Measurements from ENCODE around the gene GIMAP6. TPM values are rescaled to one million over a fixed set of nuclear protein-coding genes. Genes with fewer than 3 reads are reported as not detected.

The GIMAP6 gene
- total and polyA plus RNA-seq, 2 experiments from 2014 or later: not detected

DNA sequence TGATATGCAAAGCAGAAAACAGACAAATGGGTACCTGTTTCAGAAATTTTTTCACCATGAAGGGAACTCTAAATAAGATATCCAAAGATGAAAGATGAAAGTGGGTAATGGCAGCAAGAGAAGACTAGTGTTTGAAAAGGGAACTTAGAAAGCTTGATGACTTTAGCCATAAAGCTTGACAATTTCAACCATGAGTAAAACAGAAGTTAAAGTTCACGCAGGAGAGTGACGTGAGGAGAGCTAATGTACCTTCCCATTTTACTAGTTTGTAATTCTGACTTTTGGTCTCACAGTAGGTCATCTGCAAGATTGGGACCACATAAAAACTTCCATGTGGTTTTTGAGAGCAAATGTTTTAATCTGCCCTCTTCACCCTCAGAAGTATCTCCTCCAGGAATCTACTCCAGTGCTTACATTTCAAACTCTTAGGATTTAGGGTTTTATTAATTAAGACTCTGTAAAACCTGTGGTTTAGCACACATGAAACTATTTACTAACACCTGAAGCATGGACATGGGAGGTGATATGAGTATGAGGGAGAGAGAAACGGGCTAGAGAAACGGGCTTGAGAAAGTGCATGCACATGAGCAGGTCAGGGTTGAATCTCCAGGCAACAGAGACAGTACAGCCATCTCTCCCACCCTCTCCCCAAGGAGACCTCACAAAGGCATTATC, 28.9 kb upstream of the GIMAP6 start:
- Histone ChIP-seq H3K9me3 (ENCODE audit: low read depth) (no peaks in the 10 kb centered on the region), H3K79me2 (ENCODE audit: insufficient read depth) (no peaks in the 10 kb centered on the region), H3K36me3 (ENCODE audit: low read depth) (no peaks in the 10 kb centered on the region), H3K9me2 (ENCODE audit: insufficient read depth) (no peaks in the 10 kb centered on the region), H3K27me3 (replicated peaks; ENCODE audit: insufficient read depth) (no peaks in the 10 kb centered on the region), H3K4me2 (ENCODE audit: unreplicated experiment) (no peak overlapping the region), H3F3A (ENCODE audit: insufficient read depth) (no peaks in the 10 kb centered on the region), H3K4me1 (ENCODE audit: insufficient read depth) (no peaks in the 10 kb centered on the region), H3K9ac (no peak overlapping the region), H3K4me3 (no peak overlapping the region), H4K20me1 (ENCODE audit: insufficient read depth) (no peaks in the 10 kb centered on the region), H2AFZ (no peak overlapping the region), H3K27ac (no peak overlapping the region)
- 24 to 32% methylated on average over 4 of the region's 4 CpGs for WGBS, 2 experiments (ENCODE audit: low coverage in 1 of 2, low lambda C conversion rate in 2 of 2, missing lambda C conversion rate in 2 of 2)
- in situ Hi-C loops (cut with MboI): no loop called here
- TF ChIP-seq EZH2phosphoT487 (IDR thresholded peaks at IDR 0.05; ENCODE audit: insufficient read depth, low read depth): no peak
- no peak for TF ChIP-seq EZH2 (IDR thresholded peaks at IDR 0.05; ENCODE audit: insufficient read depth, poor library complexity, severe bottlenecking)
- DNase-seq: no peak

DNA sequence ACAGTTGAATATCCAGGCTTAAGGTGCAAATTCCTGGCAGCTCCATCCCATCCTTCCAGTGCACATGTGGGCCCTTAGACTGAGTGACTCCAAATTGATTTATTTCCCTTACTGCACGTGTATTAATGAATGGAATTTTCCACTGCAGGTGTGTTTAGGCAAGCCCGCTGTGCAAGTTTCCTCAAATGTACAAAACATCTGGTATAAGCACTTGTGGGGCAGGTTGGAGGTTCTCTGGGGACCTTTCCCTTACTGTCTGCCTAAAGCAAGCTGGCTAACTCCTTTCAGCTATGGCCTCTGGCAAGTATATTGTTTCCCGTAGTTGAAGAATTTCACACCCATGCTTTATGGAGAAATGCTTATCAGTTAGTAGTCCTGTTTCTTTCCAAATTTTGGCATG, 25.3 kb upstream of the GIMAP6 start:
- TF ChIP-seq EZH2 (IDR thresholded peaks at IDR 0.05; ENCODE audit: insufficient read depth, poor library complexity, severe bottlenecking) (no peak), EZH2phosphoT487 (IDR thresholded peaks at IDR 0.05; ENCODE audit: insufficient read depth, low read depth) (no peak)
- Histone ChIP-seq H3K4me3 (no peak overlapping the region), H3K36me3 (ENCODE audit: low read depth) (no peaks in the 10 kb centered on the region), H3K4me1 (ENCODE audit: insufficient read depth) (no peaks in the 10 kb centered on the region), H3F3A (ENCODE audit: insufficient read depth) (no peaks in the 10 kb centered on the region), H3K9me3 (ENCODE audit: low read depth) (no peaks in the 10 kb centered on the region), H3K9ac (no peak overlapping the region), H3K9me2 (ENCODE audit: insufficient read depth) (no peaks in the 10 kb centered on the region), H2AFZ (no peak overlapping the region), H4K20me1 (ENCODE audit: insufficient read depth) (no peaks in the 10 kb centered on the region), H3K79me2 (ENCODE audit: insufficient read depth) (no peaks in the 10 kb centered on the region), H3K27me3 (replicated peaks; ENCODE audit: insufficient read depth) (no peaks in the 10 kb centered on the region), H3K4me2 (ENCODE audit: unreplicated experiment) (no peak overlapping the region), H3K27ac (no peak overlapping the region)
- no peak for DNase-seq
- WGBS, 2 experiments (ENCODE audit: low coverage in 1 of 2, low lambda C conversion rate in 2 of 2, missing lambda C conversion rate in 2 of 2): 17 to 18% methylated on average over 3 of the region's 3 CpGs
- in situ Hi-C loops (cut with MboI): no loop called here

DNA sequence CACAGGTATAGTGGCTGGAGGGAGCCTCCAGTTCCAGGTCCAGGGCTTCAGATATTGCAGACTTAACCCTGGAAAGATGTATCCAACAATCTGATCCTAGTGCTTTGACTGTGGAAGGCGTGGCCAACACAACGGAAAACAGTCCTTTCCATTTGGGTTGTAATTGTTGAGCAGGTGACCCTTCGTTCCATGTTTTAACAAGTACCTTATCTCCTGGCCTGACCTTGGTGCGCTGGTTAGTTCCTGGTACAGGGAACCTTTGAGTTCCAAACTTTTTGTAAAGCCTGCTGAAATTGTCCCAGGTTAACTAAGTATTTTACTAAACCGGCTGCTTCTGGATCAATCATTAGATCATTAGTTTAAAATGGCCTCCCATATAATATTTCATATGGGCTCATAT, 23.9 kb upstream of the GIMAP6 start:
- Histone ChIP-seq H3K27me3 (replicated peaks; ENCODE audit: insufficient read depth) (no peaks in the 10 kb centered on the region), H3K36me3 (ENCODE audit: low read depth) (no peaks in the 10 kb centered on the region), H3K27ac (no peak overlapping the region), H3K4me2 (ENCODE audit: unreplicated experiment) (no peak overlapping the region), H3K9me3 (ENCODE audit: low read depth) (no peaks in the 10 kb centered on the region), H2AFZ (no peak overlapping the region), H4K20me1 (ENCODE audit: insufficient read depth) (no peaks in the 10 kb centered on the region), H3K4me3 (no peak overlapping the region), H3K4me1 (ENCODE audit: insufficient read depth) (no peaks in the 10 kb centered on the region), H3K9ac (no peak overlapping the region), H3K79me2 (ENCODE audit: insufficient read depth) (no peaks in the 10 kb centered on the region), H3F3A (ENCODE audit: insufficient read depth) (no peaks in the 10 kb centered on the region), H3K9me2 (ENCODE audit: insufficient read depth) (no peaks in the 10 kb centered on the region)
- 11 to 21% methylated on average over 5 of the region's 5 CpGs for WGBS, 2 experiments (ENCODE audit: low coverage in 1 of 2, low lambda C conversion rate in 2 of 2, missing lambda C conversion rate in 2 of 2)
- in situ Hi-C loops (cut with MboI): no loop called here
- DNase-seq: no peak
- TF ChIP-seq EZH2phosphoT487 (IDR thresholded peaks at IDR 0.05; ENCODE audit: insufficient read depth, low read depth): no peak
- TF ChIP-seq EZH2 (IDR thresholded peaks at IDR 0.05; ENCODE audit: insufficient read depth, poor library complexity, severe bottlenecking): no peak

DNA sequence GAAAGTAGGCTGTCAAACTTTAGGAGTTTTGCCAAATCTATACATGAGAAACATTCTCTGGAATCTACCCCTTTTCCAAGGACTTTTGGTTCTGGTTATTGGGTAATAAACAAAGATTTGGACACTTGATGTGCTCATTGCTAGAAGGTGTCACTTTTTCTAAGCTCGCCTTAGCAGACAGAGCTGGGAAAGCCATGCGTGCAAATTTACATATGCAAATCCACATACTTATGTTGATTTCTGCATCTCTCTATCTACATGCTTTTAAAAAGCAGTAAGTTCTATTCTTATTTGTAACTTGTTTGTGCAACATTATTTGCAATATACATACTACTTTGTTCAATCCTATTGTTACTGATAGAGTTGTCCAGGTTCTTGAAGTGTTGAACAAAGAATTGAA, 22.5 kb upstream of the GIMAP6 start:
- Histone ChIP-seq H3K9ac (no peak overlapping the region), H3K27ac (no peak overlapping the region), H3K36me3 (ENCODE audit: low read depth) (no peaks in the 10 kb centered on the region), H3K79me2 (ENCODE audit: insufficient read depth) (no peaks in the 10 kb centered on the region), H3K4me3 (no peak overlapping the region), H3K4me1 (ENCODE audit: insufficient read depth) (no peaks in the 10 kb centered on the region), H3F3A (ENCODE audit: insufficient read depth) (no peaks in the 10 kb centered on the region), H2AFZ (no peak overlapping the region), H3K9me3 (ENCODE audit: low read depth) (no peaks in the 10 kb centered on the region), H3K9me2 (ENCODE audit: insufficient read depth) (no peaks in the 10 kb centered on the region), H4K20me1 (ENCODE audit: insufficient read depth) (no peaks in the 10 kb centered on the region), H3K4me2 (ENCODE audit: unreplicated experiment) (no peak overlapping the region), H3K27me3 (replicated peaks; ENCODE audit: insufficient read depth) (no peaks in the 10 kb centered on the region)
- DNase-seq: no peak
- 27 to 34% methylated on average over 2 of the region's 2 CpGs for WGBS, 2 experiments (ENCODE audit: low coverage in 1 of 2, low lambda C conversion rate in 2 of 2, missing lambda C conversion rate in 2 of 2)
- in situ Hi-C loops (cut with MboI): no loop called here
- TF ChIP-seq EZH2phosphoT487 (IDR thresholded peaks at IDR 0.05; ENCODE audit: insufficient read depth, low read depth): no peak
- no peak for TF ChIP-seq EZH2 (IDR thresholded peaks at IDR 0.05; ENCODE audit: insufficient read depth, poor library complexity, severe bottlenecking)

DNA sequence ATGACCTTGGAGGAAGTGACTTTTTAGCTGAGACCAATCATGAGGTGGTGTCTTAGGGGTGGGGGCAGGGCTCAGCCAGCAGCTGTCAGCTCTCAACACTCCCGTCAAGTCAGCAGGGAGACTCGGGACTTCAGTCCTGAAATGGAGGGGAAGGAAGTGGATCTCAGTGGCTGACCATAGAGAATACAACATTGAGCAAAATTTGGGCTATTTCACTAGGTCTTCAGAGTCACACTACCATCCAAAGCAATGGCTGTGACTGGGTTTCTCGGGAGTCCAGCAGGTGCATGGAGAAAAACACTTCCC, 16.8 kb upstream of the GIMAP6 start:
- no peak overlapping the region for H3K27ac ChIP-seq
- TF ChIP-seq EZH2phosphoT487 (IDR thresholded peaks at IDR 0.05; ENCODE audit: insufficient read depth, low read depth): no peak
- no peak for TF ChIP-seq EZH2 (IDR thresholded peaks at IDR 0.05; ENCODE audit: insufficient read depth, poor library complexity, severe bottlenecking)
- WGBS, 2 experiments (ENCODE audit: low coverage in 1 of 2, low lambda C conversion rate in 2 of 2, missing lambda C conversion rate in 2 of 2): 19 to 25% methylated on average over 3 of the region's 3 CpGs
- no peak overlapping the region for H3K9ac ChIP-seq
- H3F3A ChIP-seq (ENCODE audit: insufficient read depth): no peaks in the 10 kb centered on the region
- H3K4me2 ChIP-seq (ENCODE audit: unreplicated experiment): no peak overlapping the region
- H4K20me1 ChIP-seq (ENCODE audit: insufficient read depth): no peaks in the 10 kb centered on the region
- H3K36me3 ChIP-seq (ENCODE audit: low read depth): no peaks in the 10 kb centered on the region
- H3K9me3 ChIP-seq (ENCODE audit: low read depth): no peaks in the 10 kb centered on the region
- no peak overlapping the region for H3K4me3 ChIP-seq
- H2AFZ ChIP-seq: no peak overlapping the region
- in situ Hi-C loops (cut with MboI): no loop called here
- H3K4me1 ChIP-seq (ENCODE audit: insufficient read depth): no peaks in the 10 kb centered on the region
- no peak for DNase-seq
- no peaks in the 10 kb centered on the region for H3K9me2 ChIP-seq (ENCODE audit: insufficient read depth)
- H3K79me2 ChIP-seq (ENCODE audit: insufficient read depth): no peaks in the 10 kb centered on the region
- no peaks in the 10 kb centered on the region for H3K27me3 ChIP-seq (replicated peaks; ENCODE audit: insufficient read depth)

Measured in GM23248 (cell line).